Measurements from ENCODE around the gene CORO7.

- TF ChIP-seq SMC3 (conservative IDR thresholded peaks at IDR 0.05; ENCODE audit: insufficient read depth, low read depth, low read length) = no peak
- TF ChIP-seq NFYB (IDR thresholded peaks at IDR 0.05; ENCODE audit: extremely low read depth, insufficient read length) = no peak
- no peak for TF ChIP-seq CREB1 (IDR thresholded peaks at IDR 0.05)
- TF ChIP-seq CREB1 (CRISPR knock-in tag; IDR thresholded peaks at IDR 0.05) = no peak
- no peak for TF ChIP-seq NCOA4 (IDR thresholded peaks at IDR 0.05; ENCODE audit: partially characterized antibody)
- no peak for TF ChIP-seq TRIM24 (IDR thresholded peaks at IDR 0.05)
- no peak for TF ChIP-seq POLR2A (conservative IDR thresholded peaks at IDR 0.05)
- no peak for TF ChIP-seq CTCF (IDR thresholded peaks at IDR 0.05 in 2 of 3, conservative IDR thresholded peaks at IDR 0.05 in 1 of 3; ENCODE audit: insufficient read depth in 2 of 3, low read depth in 1 of 3, low read length in 3 of 3)
- no peak for TF ChIP-seq CEBPB (tag; IDR thresholded peaks at IDR 0.05)
- TF ChIP-seq U2AF2 (optimal IDR thresholded peaks at IDR 0.05; ENCODE audit: low read depth, low read length) = no peak
- no peak for TF ChIP-seq SIRT6 (IDR thresholded peaks at IDR 0.05; ENCODE audit: low read depth, low read length)
- no peak for TF ChIP-seq ZNF174 (CRISPR knock-in tag; IDR thresholded peaks at IDR 0.05)
- TF ChIP-seq NR2F6 (CRISPR knock-in tag; IDR thresholded peaks at IDR 0.05) = no peak
Observed at GRCh38 chr16:4342866-4343744, 73.3 kb downstream of the CORO7 start.

Data from K562 (cell line).